NCI-H510A treated with DMSO at 0.1 percent for 48 hours (cell line): ENCODE results near the gene ADGRD2.

ENCODE experiments used
- DNase-seq: peaks from one replicate; lab custom pipeline; 2025; lab: John Stamatoyannopoulos, UW

ADGRD2 gene

DNA sequence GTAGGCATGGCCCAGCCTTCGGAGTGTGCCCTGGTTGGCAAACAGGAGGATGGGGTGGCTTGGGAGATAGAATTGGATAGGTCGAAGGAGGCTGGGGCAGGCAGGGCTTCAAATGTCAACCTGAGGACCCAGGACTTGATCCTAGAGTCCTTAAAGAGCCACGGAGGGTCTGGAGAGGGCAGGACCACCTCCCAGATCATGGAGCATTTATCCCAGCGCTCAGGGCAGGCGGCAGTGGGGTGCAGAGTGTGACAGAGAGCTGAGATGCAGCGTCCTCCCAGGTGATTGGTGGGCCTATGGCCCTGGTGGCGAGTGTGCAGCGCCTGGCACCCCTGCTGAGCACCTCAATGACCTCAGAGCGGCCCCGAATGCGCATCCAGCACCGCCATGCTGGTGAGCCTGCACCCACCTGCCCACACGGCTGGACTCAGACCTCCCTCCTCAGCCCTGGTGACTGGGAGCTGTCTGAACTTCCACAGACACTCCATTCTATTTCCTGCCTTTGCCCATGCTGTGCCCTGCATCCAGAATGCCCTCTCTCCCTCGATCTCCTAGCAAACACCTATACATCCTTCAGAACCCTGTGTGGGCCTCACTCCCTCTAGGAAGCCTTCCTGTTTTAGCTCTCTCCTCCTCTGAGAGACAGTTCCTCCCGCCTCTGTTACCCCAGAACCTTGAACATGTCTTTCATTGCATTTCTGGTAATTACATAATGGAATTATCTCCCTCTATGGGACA lies 6.3 kb downstream of the ADGRD2 start:
- no peak for DNase-seq

DNA sequence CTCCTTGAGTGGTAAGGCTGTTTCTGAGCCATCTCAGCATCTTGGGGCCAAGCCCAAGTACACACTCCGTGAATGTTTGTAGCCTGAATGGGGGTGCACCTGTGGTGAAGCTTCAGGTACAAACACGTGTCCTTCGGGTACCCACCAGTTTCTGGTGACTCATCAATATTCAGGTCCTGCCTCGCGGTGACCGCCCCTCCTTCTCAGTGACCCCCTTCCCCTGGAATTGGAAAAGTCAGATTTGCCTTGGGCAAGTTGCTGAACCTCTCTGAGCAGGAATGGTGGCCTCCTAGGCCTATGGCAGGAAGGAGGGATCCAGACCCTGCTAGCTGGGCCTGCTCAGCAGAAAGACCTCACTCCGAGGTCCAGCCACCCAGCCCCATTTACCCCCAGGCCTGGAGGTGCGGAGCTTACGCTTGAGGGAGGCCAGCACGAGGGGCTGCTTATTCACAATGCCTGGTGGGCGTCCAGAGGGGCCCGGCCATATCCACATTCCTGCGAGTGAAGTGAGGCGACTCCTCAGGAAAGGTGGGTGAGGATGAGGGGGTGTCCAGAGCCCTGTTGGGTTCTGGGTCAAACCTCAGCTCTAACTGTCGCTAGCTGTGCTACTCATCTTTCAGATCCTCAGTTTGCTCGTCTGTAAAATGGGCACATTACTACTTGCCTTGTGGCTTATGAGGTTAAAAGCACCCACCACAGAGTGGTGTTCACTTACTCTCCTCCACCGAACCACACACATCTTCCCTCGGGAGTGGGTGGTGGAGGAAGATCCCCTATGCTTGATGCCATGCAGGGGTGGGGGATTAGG lies 7.0 kb downstream of the ADGRD2 start:
- no peak for DNase-seq

DNA sequence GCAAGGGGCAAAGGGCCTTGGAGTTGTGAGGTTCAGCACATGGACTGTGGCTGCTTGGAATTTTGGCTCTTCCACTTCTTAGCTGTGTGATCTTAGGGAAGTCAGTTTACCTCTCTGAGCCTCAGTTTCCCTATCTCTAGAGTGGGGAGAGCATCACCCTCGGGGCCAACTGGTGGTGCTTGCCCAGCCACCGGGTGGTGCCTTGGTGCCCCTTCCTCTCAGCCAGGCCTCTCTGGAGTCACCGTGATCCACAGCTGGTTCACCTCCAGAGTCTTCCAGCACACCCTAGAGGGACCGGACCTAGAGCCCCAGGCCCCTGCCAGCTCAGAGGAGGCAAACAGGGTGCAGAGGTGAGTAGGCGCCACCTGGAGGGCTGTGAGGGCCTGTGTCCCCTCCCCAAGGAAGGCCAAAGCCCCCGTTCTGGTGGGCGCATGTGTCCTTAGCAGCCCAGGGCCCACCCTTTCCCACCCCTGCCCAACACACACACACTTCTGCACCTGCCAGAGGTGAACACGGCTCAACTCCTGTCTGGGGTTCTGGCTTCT lies 7.7 kb downstream of the ADGRD2 start:
- DNase-seq, result no peak

DNA sequence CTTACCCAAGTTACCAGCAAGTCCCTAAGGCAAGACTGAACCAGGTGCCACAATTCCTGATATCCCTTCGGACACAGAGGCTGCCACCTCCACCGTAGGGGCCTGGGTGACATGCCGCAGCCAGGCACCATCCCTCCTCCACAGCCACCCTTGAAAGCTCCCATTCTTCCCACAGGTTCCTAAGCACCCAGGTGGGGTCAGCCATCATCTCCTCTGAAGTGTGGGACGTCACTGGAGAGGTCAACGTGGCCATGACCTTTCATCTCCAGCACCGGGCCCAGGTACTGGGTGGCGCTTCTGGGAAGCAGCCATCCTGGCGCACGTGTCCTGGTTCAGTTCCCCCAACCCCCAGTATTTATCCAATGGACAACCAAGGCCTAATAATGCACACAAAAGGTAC lies 8.2 kb downstream of the ADGRD2 start:
- no peak for DNase-seq

DNA sequence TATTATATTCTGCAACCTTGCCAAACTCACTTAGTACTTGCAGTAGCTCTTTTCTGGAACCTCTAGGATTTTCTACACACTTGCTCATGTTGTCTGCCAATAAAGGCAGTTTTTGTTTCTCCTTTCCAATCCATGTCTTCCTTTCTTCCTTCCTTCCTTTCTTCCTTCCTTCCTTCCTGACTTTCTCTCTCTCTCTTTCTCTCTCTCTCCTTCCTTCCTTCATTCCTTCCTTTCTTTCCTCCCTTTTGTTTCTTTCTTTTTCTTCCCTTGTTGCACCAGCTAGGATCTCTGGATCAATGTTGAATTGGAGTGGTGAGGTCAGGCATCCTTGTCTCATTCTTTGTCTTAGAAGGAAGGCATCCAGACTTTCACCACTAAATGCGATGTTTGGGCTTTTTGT lies 12.5 kb downstream of the ADGRD2 start:
- no peak for DNase-seq

DNA sequence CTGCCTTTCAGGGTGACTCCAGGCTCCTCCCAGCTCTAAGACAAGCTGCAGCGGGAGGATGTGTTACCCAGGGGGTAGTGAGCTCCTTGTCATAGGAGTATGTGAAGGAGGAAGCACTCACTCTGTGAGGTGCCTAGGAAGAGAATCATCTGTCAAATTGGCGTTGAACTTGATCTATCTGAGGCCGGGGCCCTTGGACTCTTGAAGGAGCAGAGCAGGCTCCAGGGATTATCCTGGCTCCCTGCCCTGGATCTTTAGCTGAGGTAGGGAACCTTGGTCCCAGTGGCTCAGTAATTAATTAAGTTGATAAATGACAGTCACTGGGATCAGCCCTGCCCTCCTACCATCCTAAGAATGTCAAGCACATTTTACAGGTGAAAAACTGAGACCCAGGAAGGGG lies 15.5 kb downstream of the ADGRD2 start:
- no peak for DNase-seq

DNA sequence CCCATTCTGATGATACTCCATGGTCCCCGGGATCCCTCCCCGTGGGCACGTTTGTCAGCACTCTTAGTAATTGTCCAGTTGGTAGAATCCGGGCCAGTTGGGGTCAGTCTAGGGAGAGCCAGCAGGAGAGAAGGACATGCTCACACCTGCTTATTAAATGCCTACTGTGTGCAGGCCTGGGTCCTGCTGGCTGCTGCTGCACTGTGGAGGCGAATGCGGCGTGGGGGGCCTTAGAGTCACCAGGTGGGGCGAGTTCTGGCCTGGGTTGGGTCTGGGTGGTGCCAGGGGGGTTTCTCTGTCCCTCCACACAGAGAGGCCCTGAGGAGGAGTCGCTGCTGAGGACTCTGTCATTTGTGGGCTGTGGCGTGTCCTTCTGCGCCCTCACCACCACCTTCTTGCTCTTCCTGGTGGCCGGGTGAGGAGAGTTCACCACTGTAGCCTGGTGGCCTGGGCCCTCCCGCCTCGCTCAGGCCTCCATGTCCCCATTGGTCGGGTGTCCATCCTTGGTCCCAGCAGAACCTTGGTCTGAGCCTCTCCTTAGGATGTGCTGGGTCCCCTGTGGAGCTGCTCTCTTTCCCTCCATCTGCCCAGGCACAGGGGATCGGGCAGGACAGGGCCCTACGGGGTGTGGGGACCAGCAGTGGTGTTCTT lies 17.3 kb downstream of the ADGRD2 start:
- no peak for DNase-seq

DNA sequence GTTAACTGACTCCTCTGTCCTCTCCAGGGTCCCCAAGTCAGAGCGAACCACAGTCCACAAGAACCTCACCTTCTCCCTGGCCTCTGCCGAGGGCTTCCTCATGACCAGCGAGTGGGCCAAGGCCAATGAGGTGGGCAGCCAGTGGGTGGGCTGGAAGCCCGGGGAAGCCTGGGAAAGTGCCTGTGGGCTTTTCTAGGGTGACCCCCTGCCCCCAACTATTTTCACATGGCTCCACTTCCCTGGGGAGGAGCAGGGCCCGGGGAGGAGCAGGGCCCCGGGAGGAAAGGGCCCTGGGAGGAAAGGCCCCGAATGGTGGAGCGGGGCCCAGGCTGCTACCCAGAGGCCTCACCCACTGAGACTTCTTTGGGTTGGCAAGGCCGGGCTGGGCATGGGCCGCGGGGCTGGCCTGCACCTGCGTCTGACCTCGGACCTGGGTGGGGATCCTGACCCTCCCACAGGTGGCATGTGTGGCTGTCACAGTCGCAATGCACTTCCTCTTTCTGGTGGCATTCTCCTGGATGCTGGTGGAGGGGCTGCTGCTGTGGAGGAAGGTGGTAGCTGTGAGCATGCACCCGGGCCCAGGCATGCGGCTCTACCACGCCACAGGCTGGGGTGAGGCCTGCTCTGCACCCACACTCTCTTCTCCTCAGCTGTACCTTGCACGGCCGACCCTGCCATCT lies 17.9 kb downstream of the ADGRD2 start:
- no peak for DNase-seq

DNA sequence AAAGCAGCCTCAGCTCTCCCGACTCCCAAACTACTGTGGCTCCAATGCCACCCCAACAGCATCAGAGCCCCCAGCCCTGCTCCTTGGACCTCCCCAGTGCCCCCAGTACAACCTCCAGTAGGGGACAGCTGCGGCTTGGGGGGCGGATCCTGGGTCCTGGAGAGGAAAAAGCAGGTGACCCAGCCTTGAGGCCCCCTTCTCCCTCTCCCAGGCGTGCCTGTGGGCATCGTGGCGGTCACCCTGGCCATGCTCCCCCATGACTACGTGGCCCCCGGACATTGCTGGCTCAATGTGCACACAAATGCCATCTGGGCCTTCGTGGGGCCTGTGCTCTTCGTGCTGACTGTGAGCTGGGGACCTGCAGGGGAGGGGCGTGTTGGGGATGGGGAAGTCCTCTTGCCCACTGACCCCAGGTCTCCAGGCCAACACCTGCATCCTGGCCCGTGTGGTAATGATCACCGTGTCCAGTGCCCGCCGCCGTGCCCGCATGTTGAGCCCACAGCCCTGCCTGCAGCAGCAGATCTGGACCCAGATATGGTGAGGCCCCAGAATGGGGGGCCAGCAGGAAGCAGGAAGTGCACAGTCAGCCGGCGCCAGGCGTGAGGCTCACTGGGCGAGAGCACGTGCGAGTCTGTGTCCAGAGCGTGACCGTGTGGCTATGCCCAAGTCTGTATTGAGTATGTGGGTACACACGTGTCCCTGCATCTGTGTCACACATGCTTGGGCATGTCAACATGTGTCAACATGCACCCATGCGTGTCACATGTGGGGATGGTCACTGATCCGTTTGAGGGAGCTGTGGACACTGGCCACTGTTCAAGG lies 19.0 kb downstream of the ADGRD2 start:
- no peak for DNase-seq

DNA sequence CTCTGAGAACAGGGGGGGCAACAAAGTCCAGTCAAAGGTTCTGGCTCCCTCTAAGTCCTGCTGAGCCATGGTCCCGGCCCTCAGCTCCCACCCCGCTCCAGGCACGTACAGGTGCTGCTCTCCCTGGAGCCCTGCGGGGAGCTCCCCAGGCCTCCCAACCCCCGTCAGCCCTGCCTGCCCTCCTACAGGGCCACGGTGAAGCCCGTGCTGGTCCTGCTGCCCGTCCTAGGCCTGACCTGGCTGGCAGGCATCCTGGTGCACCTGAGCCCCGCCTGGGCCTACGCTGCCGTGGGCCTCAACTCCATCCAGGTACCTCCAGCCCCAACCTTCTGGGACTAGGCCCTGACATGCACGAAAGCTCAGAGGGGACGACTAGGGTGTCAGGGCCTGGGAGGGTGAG lies 20.1 kb downstream of the ADGRD2 start:
- DNase-seq, result no peak

DNA sequence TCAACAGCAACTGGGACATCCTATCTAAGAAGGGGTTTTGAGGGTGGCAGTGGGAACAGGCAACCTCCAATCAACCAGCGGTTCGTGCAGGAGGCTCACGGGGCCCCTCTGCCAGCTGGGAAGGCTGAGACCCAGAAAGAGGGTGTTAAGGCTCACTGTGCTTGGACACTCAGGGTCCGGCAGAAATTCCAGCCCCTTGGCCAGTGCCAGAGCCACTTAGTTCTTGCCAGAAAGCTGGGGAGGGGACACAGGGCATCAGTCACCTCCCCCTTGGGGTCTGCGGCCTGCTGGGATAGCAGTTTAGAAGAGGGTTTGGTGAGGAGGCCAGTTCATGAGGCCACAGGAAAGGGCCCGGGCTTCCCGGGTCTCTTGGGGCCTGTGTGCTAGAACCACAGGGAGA lies 20.5 kb downstream of the ADGRD2 start:
- DNase-seq, result no peak

DNA sequence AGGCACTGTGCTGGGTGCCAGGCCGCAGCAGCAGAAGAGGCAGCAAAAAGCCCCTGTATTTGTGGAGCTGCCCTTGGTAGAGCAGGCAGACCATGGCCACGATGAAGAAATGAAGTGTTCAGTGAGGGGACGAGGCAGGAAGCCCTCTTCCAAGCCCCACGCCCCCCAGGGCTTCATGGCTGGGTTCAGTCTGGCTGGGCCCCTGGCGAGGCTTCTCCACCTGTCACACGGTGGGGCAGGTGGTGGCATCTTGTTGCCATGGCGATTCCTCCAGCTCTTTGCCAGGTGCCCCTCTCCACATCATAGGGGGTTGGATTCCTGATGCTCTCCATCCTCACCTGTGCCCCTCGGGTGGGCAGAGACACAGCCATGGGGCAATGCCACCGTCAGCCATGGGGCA lies 21.5 kb downstream of the ADGRD2 start:
- no peak for DNase-seq

DNA sequence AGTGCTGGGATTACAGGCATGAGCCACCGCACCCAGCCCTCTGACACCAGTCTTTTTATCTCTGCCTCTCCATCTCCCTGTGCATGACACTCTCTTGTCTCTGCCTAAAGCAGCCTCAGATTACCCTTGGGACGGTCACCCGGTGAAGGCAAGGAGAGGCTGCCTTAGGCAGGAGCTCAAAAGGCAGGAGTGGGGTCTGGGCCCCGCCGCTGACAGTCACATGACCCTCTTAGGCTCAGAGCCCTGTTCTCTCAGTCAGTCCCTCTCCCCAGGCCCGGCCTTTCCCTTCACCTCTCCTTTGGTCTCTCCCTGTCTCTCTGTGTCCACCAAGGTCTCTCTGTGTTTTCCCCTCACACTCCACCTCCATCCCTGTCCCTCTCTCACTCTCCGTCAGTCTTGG lies 22.5 kb downstream of the ADGRD2 start:
- no peak for DNase-seq

DNA sequence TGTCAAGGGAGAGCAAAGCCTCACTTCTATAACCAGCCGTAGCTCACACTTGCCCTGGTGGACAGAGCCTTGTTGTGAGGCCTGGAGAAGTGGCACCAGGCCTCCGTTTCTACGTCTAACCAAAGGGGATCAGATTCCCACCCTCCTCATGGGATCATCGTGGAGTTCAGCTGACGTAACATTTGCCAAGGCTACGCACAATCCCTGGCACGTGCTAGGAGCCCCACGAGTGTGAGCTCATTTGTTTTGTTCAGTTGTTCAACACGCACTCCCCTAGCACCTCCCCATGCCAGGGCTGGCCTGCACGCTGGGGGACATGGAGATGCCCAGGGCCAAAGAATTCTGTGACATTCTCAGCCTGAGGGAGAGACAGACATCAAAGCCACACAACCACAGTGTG lies 23.1 kb downstream of the ADGRD2 start:
- DNase-seq, result no peak

DNA sequence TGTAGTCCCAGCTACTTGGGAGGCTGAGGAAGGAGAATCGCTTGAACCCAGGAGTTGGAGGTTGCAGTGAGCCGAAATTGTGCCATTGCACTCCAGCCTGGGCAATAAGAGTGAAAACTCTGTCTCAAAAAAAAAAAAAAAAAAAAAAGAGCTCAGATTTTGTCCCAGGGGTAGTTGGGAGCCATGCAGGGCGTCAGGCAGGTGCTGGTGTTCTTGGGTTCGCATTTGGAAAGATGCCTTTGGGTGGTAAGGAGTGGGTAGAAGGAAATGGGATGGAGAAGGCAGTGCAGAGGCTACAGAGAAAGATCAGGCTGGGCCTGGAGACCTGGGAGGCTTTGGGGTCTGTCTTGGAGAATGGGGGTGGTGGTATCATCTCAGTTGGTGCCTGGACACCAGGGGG lies 23.9 kb downstream of the ADGRD2 start:
- DNase-seq, result no peak

DNA sequence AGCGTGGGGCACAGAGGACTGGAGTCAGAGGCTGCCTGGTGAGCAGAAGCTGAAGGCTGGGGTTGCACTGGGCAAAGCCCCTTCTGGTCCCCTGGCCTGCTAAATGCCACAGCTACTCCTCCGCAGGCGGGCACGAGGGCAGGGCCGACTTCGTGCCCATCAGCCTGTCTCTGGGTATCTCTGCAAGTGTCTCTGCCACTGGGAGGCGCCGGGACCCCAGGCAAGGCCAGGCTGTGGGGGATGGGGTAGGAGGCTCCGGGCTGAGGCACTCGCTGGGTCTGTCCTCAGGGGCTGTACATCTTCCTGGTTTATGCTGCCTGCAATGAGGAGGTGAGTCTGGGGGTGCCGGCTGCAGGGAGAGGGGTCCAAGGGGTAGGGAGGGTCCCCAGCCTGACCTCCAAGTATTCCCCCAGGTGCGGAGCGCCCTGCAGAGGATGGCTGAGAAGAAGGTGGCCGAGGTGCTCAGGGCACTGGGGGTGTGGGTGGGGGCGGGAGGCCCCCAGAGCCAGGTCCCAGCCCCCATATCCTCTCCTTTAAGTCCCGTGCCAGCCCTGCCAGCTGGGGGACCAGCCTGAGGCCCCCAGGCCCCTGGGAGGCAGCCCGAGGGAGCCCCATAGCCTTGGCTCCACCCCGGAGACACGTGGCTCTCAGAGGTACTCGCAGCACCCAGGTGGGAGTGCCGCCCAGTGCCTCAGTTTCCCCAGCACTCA lies 25.1 kb downstream of the ADGRD2 start:
- DNase-seq, result no peak

DNA sequence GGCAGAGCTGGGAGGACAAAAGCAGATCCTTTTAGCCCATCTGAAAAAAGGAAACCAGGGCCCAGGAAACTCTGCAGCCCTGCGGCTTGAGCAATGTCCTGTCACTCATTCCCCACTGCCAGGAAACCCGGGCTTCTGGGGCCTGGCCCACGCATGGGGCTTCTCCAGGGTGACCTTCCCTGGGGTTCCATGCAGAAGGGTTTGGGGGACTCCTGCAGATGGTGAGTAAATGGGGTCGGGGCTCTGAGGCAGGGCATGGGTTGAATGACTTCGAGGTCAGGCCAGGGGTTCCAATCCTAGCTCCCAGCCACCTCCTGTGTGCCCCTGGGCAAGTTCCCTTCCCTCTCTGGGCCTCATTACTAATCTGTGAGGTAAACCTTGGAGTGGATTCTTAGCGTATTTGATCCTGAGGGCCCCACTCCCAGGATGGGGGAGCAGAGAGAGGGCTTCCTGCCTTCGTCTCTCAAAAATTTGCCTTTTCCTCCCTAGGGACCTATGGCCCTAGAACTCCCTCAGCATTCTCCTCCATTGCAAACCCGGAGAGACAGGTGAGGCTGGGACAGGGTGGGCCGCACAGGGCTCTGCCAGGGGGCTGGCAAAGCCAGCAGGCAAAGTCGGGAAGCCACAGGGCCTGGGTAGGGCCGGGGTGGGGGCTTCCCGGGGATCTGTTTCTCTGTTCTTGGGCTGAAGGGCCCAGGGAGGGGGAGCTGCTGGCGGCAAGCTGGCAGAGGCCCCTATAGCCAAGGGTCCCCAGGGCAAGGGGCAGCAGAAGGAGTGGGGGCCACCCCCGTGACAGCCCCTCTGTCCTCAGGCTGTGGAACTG lies 25.8 kb downstream of the ADGRD2 start:
- DNase-seq, result no peak

DNA sequence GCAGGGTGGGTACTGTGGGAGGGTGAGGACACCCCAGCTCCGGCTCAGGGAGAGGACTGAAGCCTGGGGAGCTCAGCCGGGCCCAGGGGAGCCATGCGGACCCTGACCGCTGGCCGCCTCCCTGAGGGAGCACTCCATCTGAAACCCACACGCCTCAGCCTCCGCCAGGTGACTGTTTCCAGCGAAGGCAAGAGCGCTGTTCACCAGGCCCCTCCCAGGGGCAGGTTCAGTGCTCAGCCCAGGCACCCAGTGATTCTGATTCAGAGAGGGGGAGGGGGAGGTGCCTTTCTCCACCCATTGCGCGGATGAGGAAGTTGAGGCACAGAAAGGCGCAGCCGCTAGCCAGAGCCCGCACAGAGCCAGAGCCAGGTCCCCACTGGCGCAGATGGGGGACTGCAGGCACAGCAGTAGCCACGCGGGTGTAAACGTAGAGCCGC lies 27.0 kb downstream of the ADGRD2 start:
- no peak for DNase-seq

DNA sequence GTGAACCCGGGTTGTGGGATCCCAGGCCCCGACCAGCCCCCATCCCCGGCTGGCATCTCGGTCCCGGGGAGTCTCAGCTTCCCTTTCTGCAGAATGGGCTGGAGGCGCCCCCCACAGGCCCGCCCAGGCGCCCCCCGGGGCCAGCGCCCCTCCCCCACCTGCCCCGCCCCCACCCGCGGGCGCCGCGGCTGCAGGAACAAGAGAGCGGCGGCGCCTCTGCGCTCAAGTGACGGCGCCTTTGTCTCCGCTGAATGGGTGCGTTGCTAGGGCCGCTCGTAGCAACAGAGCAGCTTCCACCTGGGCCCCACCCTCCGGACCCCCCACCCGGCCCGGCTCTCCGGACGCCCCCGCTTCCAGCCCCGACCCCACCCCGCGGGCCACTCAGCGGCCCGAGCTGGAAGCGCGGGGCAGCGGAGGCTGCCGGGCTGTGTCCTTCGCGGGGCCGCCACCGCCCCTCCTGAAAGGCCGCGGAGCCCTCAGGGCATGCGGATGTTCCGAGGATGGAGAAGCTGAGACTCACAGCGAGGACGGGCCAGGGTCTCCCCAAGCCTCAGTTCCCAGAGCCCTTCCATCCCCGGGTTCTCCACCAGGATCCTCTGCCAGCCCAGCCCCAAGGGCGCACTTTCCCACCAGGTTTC lies 27.5 kb downstream of the ADGRD2 start:
- DNase-seq, result peak; percentile 33
